ENCODE measurements around the gene CCNB2. TPM values are rescaled to one million over a fixed set of nuclear protein-coding genes. Genes with fewer than 3 reads are reported as not detected.

Gene CCNB2
- total and polyA plus RNA-seq, 2 of the 8 experiments (the other 6 are each of a cell fraction or from before 2014, with no cell fraction given), result 70.7 to 92.1 TPM

- no peak for FAIRE-seq
- CTCF ChIA-PET (ENCODE audit: partially characterized antibody), result interaction anchor here (0.6 to 1.6 kb wide), 6 partner anchors 10 to 157 kb away, joined by 3 to 4 read pairs (median 3); no protein-coding TSS in a partner anchor
- TF ChIP-seq GABPA (IDR thresholded peaks at IDR 0.05; ENCODE audit: borderline replicate concordance, insufficient read depth, low read length) (no peak), TAF7 (optimal IDR thresholded peaks at IDR 0.05; ENCODE audit: borderline replicate concordance, low read depth, low read length) (no peak), RAD21 (IDR thresholded peaks at IDR 0.05 in 1 of 2, conservative IDR thresholded peaks at IDR 0.05 in 1 of 2; ENCODE audit: low read depth in 2 of 2, low read length in 2 of 2) (no peak), RNF2 (IDR thresholded peaks at IDR 0.05; ENCODE audit: borderline replicate concordance, low read depth, low read length, missing control alignments, poor library complexity, severe bottlenecking) (no peak), TAF1 (IDR thresholded peaks at IDR 0.05; ENCODE audit: low read depth, low read length) (no peak), RXRA (IDR thresholded peaks at IDR 0.05; ENCODE audit: insufficient read depth, low read depth, low read length) (no peak), SAP30 (IDR thresholded peaks at IDR 0.05; ENCODE audit: insufficient read depth, insufficient replicate concordance, low read length) (no peak), ZNF274 (IDR thresholded peaks at IDR 0.05; ENCODE audit: borderline replicate concordance, extremely low read depth, low read length) (no peak)
Observed at GRCh38 chr15:59124261-59124660, 19.3 kb downstream of the CCNB2 start.

More at GRCh38 chr15:59124261-59124660, 19.3 kb downstream of the CCNB2 start:
- no peaks in the 10 kb centered on the region for H3K79me1 ChIP-seq (ENCODE audit: low read depth, low read length)
- no peak overlapping the region for H4K91ac ChIP-seq (replicated peaks; ENCODE audit: insufficient read length, low read length)
- no peak overlapping the region for H2AK5ac ChIP-seq (ENCODE audit: low read depth, low read length)
- H3K4me3 ChIP-seq (ENCODE audit: extremely low read depth in 1 of 4, insufficient read depth in 2 of 4, low read depth in 3 of 4, low read length in 4 of 4), result no peak overlapping the region
- no peak overlapping the region for H2BK15ac ChIP-seq (ENCODE audit: low read length)
- no peak overlapping the region for H2BK120ac ChIP-seq (replicated peaks; ENCODE audit: low read depth, low read length)
- H2BK20ac ChIP-seq (ENCODE audit: low read length), result no peak overlapping the region
- H2BK12ac ChIP-seq (ENCODE audit: low read depth, low read length), result no peak overlapping the region
- no peak overlapping the region for H3K23ac ChIP-seq (ENCODE audit: insufficient read length)
- no peak overlapping the region for H3K9ac ChIP-seq (replicated peaks in 1 of 4; ENCODE audit: extremely low read depth in 1 of 4, low read depth in 3 of 4, low read length in 3 of 4)
- peaks cover 8 to 61% (median 43%) of the 10 kb centered on the region in 4 experiments; a peak in 7 of 8 replicates for H3K36me3 ChIP-seq (ENCODE audit: control insufficient read depth in 2 of 4, insufficient read depth in 4 of 4, low read length in 3 of 4)
- H3K9me3 ChIP-seq (ENCODE audit: insufficient read depth in 2 of 2, low read depth in 1 of 2, low read length in 1 of 2), result peaks cover 0 to 3% of the 10 kb centered on the region in 2 experiments; a peak in 1 of 4 replicates
- peaks cover 0 to 3% of the 10 kb centered on the region in 2 experiments; a peak in 1 of 4 replicates for H3K79me2 ChIP-seq (ENCODE audit: control insufficient read depth in 1 of 2, insufficient read depth in 2 of 2, low read length in 2 of 2)
- H3K27ac ChIP-seq (ENCODE audit: low read depth, low read length), result no peak overlapping the region
- no peak overlapping the region for H3K4ac ChIP-seq (replicated peaks; ENCODE audit: insufficient read length, low read depth, low read length)
- no peak overlapping the region for H4K5ac ChIP-seq (ENCODE audit: insufficient read length, low read depth, low read length)
- DNase-seq (ENCODE audit: low read depth in 1 of 2, low spot score in 2 of 2), result no peak
- no peaks in the 10 kb centered on the region for H3K4me1 ChIP-seq (replicated peaks in 1 of 4; ENCODE audit: control insufficient read depth in 3 of 4, insufficient read depth in 4 of 4, low read length in 3 of 4)
- H3K27me3 ChIP-seq (replicated peaks in 1 of 4; ENCODE audit: control insufficient read depth in 3 of 4, extremely low read depth in 1 of 4, insufficient read depth in 3 of 4, low read length in 3 of 4), result no peaks in the 10 kb centered on the region
- no peaks in the 10 kb centered on the region for H3K23me2 ChIP-seq (ENCODE audit: low read depth, low read length)
- no peak overlapping the region for H2AFZ ChIP-seq (ENCODE audit: low read length)
- WGBS, 2 experiments (ENCODE audit: extremely low coverage in 1 of 2, insufficient coverage in 1 of 2, insufficient read length in 1 of 2, insufficient replicate concordance in 2 of 2, low coverage in 1 of 2, low lambda C conversion rate in 2 of 2, missing lambda C conversion rate in 1 of 2), result 100% methylated on average over 2 of the region's 2 CpGs; no CpG with 5 or more reads in 1 of the 2 experiments
- no peak overlapping the region for H3K4me2 ChIP-seq (ENCODE audit: insufficient read depth in 1 of 2, low read depth in 2 of 2, low read length in 2 of 2)
- H3K18ac ChIP-seq (ENCODE audit: extremely low read depth, low read length), result no peak overlapping the region
- H3K14ac ChIP-seq (ENCODE audit: insufficient read length), result no peak overlapping the region
- no peak overlapping the region for H3K56ac ChIP-seq (replicated peaks; ENCODE audit: insufficient read length, low read depth, low read length)
- no peaks in the 10 kb centered on the region for H4K20me1 ChIP-seq (replicated peaks in 1 of 2; ENCODE audit: control insufficient read depth in 1 of 2, insufficient read depth in 2 of 2, low read length in 2 of 2)
- H4K8ac ChIP-seq (ENCODE audit: extremely low read depth, insufficient read depth, low read length), result no peak overlapping the region
- no peak overlapping the region for H2BK5ac ChIP-seq (ENCODE audit: low read depth, low read length)
- POLR2A ChIA-PET (ENCODE audit: partially characterized antibody), result interaction anchor here (0.9 to 2.2 kb wide), 3 partner anchors 8 to 14 kb away, joined by 3 to 7 read pairs (median 5); no protein-coding TSS in a partner anchor
